ENCODE measurements around the gene SERTAD1.
A peak's percentile ranks its signal among the peaks of the same experiment; 100 is the strongest.

Gene SERTAD1

GRCh38 chr19:40418040-40418439 lies 7.8 kb downstream of the SERTAD1 start:
- H4K20me1 ChIP-seq (ENCODE audit: insufficient read depth) = no peaks in the 10 kb centered on the region
- no peak overlapping the region for H3K9ac ChIP-seq
- no peak for TF ChIP-seq CTCF (conservative IDR thresholded peaks at IDR 0.05; ENCODE audit: low read depth, low read length)
- no peak overlapping the region for H2AFZ ChIP-seq (ENCODE audit: low read depth)
- peaks cover 20% of the 10 kb centered on the region for H3K4me1 ChIP-seq (ENCODE audit: low read depth, poor library complexity, severe bottlenecking)
- no peaks in the 10 kb centered on the region for H3K36me3 ChIP-seq (ENCODE audit: insufficient read depth)
- no peak overlapping the region for H3K4me2 ChIP-seq
- no peak overlapping the region for H3K4me3 ChIP-seq (IDR thresholded peaks at IDR 0.05; ENCODE audit: insufficient read depth, low read depth, low read length)
- no peak overlapping the region for H3K27ac ChIP-seq
- H3K27me3 ChIP-seq (ENCODE audit: insufficient read depth, low read depth) = no peaks in the 10 kb centered on the region
- no peaks in the 10 kb centered on the region for H3K79me2 ChIP-seq (ENCODE audit: insufficient read depth, low read depth)

- H3K27me3 ChIP-seq (ENCODE audit: insufficient read depth, low read depth) = no peaks in the 10 kb centered on the region
- no peaks in the 10 kb centered on the region for H3K36me3 ChIP-seq (ENCODE audit: insufficient read depth)
- no peak overlapping the region for H3K9ac ChIP-seq
- no peak overlapping the region for H2AFZ ChIP-seq (ENCODE audit: low read depth)
- H3K79me2 ChIP-seq (ENCODE audit: insufficient read depth, low read depth) = no peaks in the 10 kb centered on the region
- no peak overlapping the region for H3K4me2 ChIP-seq
- no peak overlapping the region for H3K4me3 ChIP-seq (IDR thresholded peaks at IDR 0.05; ENCODE audit: insufficient read depth, low read depth, low read length)
- no peak overlapping the region for H3K27ac ChIP-seq
- peaks cover 20% of the 10 kb centered on the region for H3K4me1 ChIP-seq (ENCODE audit: low read depth, poor library complexity, severe bottlenecking)
- no peak for TF ChIP-seq CTCF (conservative IDR thresholded peaks at IDR 0.05; ENCODE audit: low read depth, low read length)
- no peaks in the 10 kb centered on the region for H4K20me1 ChIP-seq (ENCODE audit: insufficient read depth)
Observed at GRCh38 chr19:40417643-40417981, 8.2 kb downstream of the SERTAD1 start.

- peak overlapping the region; percentile 36; the same call in 1 of the 2 replicates for H2AFZ ChIP-seq (ENCODE audit: low read depth)
- H3K36me3 ChIP-seq (ENCODE audit: insufficient read depth) = no peaks in the 10 kb centered on the region
- no peak overlapping the region for H3K9ac ChIP-seq
- no peaks in the 10 kb centered on the region for H4K20me1 ChIP-seq (ENCODE audit: insufficient read depth)
- no peak overlapping the region for H3K4me3 ChIP-seq (IDR thresholded peaks at IDR 0.05; ENCODE audit: insufficient read depth, low read depth, low read length)
- no peak overlapping the region for H3K27ac ChIP-seq
- H3K4me1 ChIP-seq (ENCODE audit: low read depth, poor library complexity, severe bottlenecking) = peaks cover 20% of the 10 kb centered on the region
- H3K27me3 ChIP-seq (ENCODE audit: insufficient read depth, low read depth) = no peaks in the 10 kb centered on the region
- peak overlapping the region; percentile 9; the same call in 1 of the 2 replicates for H3K4me2 ChIP-seq
- H3K79me2 ChIP-seq (ENCODE audit: insufficient read depth, low read depth) = no peaks in the 10 kb centered on the region
- no peak for TF ChIP-seq CTCF (conservative IDR thresholded peaks at IDR 0.05; ENCODE audit: low read depth, low read length)
Observed at GRCh38 chr19:40416918-40417642, 8.7 kb downstream of the SERTAD1 start.

GRCh38 chr19:40415768-40416167 lies 10.0 kb downstream of the SERTAD1 start:
- Histone ChIP-seq H3K36me3 (ENCODE audit: insufficient read depth) (no peaks in the 10 kb centered on the region), H2AFZ (ENCODE audit: low read depth) (no peak overlapping the region), H3K4me3 (IDR thresholded peaks at IDR 0.05; ENCODE audit: insufficient read depth, low read depth, low read length) (no peak overlapping the region), H3K79me2 (ENCODE audit: insufficient read depth, low read depth) (no peaks in the 10 kb centered on the region), H3K27ac (no peak overlapping the region), H3K9ac (no peak overlapping the region), H3K4me1 (ENCODE audit: low read depth, poor library complexity, severe bottlenecking) (peaks cover 13% of the 10 kb centered on the region), H3K27me3 (ENCODE audit: insufficient read depth, low read depth) (no peaks in the 10 kb centered on the region), H3K4me2 (no peak overlapping the region), H4K20me1 (ENCODE audit: insufficient read depth) (no peaks in the 10 kb centered on the region)
- no peak for TF ChIP-seq CTCF (conservative IDR thresholded peaks at IDR 0.05; ENCODE audit: low read depth, low read length)
